RWPE1 (cell line): ENCODE data around the gene VGLL3.
"Not testable (repeated sequence)": the region's sequence is repeated elsewhere in the genome, so short reads cannot be mapped to it uniquely, and the experiment has no call there.

Experiments
- CTCF ChIA-PET: fragments of 350-600 bp; sonication (Branson Sonifier 250); formaldehyde crosslinking; extraction: SDS; loops from one replicate; lab custom pipeline; 2021; lab: Yijun Ruan, JAX
- POLR2A ChIA-PET: fragments of 400-600 bp; formaldehyde crosslinking; extraction: SDS; loops from one replicate; lab custom pipeline; 2020; ENCODE audit warnings: antibody characterized with exemption; ENCODE audit not compliant: low non-redundant PET; lab: Yijun Ruan, JAX
- DNase-seq: peaks from one replicate; pipeline ENCODE4 v3.0.0; 2012; ENCODE audit warnings: low spot score
- H3K27ac ChIP-seq: fragments of 450-650 bp; 2 replicates; pipeline ENCODE4 v1.5.1; 2017
- CTCF ChIP-seq: fragments of 450-650 bp; conservative IDR thresholded peaks from 2 replicates; pipeline ENCODE4 v1.5.1; 2017; ENCODE audit warnings: low read depth, mild to moderate bottlenecking

Gene VGLL3

GRCh38 chr3:86985181-86985826, 5.6 kb downstream of the VGLL3 start:
- POLR2A ChIA-PET = no interaction called here
- no peak overlapping the region for H3K27ac ChIP-seq

GRCh38 chr3:86984271-86984670, 6.7 kb downstream of the VGLL3 start:
- ChIA-PET CTCF (no interaction called here), POLR2A (no interaction called here)
- H3K27ac ChIP-seq = no peak overlapping the region
- no peak for DNase-seq
- no peak for TF ChIP-seq CTCF

More at GRCh38 chr3:86985181-86985826, 5.6 kb downstream of the VGLL3 start:
- no peak for DNase-seq
- CTCF ChIA-PET = no interaction called here
- no peak for TF ChIP-seq CTCF

GRCh38 chr3:86982883-86983282, 8.1 kb downstream of the VGLL3 start:
- ChIA-PET CTCF (no interaction called here), POLR2A (no interaction called here)
- H3K27ac ChIP-seq = no peak overlapping the region
- DNase-seq = no peak
- no peak for TF ChIP-seq CTCF

GRCh38 chr3:86978111-86978551, 12.8 kb downstream of the VGLL3 start:
- CTCF ChIA-PET = interaction anchor here (0.5 to 0.6 kb wide), 2 partner anchors 12 to 381 kb away, joined by 3 read pairs; no protein-coding TSS in a partner anchor
- no peak for DNase-seq
- TF ChIP-seq CTCF = no peak
- POLR2A ChIA-PET = no interaction called here
- no peak overlapping the region for H3K27ac ChIP-seq

GRCh38 chr3:86976219-86976618, 14.7 kb downstream of the VGLL3 start:
- ChIA-PET CTCF (no interaction called here), POLR2A (no interaction called here)
- H3K27ac ChIP-seq = no peak overlapping the region
- no peak for DNase-seq
- no peak for TF ChIP-seq CTCF

GRCh38 chr3:86974177-86974576, 16.8 kb downstream of the VGLL3 start:
- CTCF ChIA-PET = interaction anchor here (0.6 kb wide), 1 partner anchor 251 kb away, joined by 4 read pairs; no protein-coding TSS in a partner anchor
- DNase-seq, H3K27ac ChIP-seq, POLR2A ChIA-PET: not testable (repeated sequence)

GRCh38 chr3:86973440-86973839, 17.5 kb downstream of the VGLL3 start:
- H3K27ac ChIP-seq = no peak overlapping the region
- DNase-seq = peak; percentile 30
- ChIA-PET CTCF (interaction anchor here (0.6 kb wide), 2 partner anchors 39 to 569 kb away, joined by 3 to 4 read pairs; no protein-coding TSS in a partner anchor), POLR2A (no interaction called here)
- TF ChIP-seq CTCF = no peak
